ENCODE results near the gene PARP9.
"Not testable (repeated sequence)": the region's sequence is repeated elsewhere in the genome, so short reads cannot be mapped to it uniquely, and the experiment has no call there.

The PARP9 gene

DNA sequence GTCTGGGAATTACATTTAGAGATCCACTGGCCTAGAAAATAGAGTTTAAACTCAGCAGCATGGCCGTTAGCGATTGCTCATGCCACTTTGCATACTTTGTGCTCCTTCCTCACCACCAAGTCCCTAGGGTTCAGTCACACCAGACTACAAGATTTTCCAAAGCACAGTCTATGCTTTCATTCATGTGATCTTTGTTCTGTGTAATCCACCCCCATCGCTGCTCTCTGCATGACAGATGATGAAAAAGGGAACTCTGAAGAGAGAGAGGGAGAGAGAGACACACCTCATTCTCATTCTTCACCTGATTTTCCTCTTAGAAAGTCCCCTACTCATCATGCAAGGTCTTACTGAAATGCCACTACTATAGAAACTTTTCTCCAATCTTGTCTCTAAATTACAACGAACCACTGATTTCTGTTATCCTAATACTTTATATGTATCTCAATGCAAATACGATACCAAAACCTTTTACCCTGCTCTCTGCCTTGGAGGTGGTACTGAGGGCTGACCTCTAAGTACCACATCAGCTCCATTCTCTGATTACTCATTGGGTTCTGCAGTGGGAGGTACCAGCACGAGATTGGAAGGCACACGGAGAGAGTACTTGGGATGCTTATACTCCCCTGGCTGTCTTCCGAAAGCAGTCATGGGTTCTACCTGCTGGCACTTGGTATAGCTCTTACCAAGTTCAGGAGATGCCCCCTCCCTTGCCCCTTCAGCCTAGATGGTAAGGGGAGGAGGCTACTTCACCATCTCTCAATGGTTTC, 12.3 kb upstream of the PARP9 start:
- peak in 1 of 4 experiments; percentile 28 for DNase-seq (ENCODE audit: low read depth in 4 of 4, low spot score in 1 of 4)

DNA sequence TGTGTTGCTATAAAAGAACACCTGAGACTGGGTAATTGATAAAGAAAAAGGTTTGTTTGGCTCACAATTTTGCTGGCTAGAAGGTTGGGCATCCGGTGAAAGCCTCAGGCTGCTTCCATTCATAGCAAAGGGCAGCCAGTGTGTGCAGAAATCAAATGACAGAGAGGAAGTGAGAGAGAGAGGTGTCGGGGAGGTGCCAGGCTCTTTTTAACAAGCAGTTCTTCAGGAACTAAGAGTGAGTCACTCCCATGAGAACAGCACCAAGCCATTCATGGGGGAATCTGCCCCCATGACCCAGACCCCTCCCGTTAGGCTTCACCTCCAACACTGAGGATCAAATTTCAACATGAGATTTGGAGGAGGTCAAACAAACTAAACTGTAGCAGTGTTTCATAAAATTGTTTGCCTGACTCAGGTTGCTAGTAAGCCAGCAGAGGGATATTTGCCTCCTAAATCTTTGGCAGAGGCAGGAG, 8.9 kb upstream of the PARP9 start:
- DNase-seq (ENCODE audit: low read depth in 4 of 4, low spot score in 1 of 4): no peak

DNA sequence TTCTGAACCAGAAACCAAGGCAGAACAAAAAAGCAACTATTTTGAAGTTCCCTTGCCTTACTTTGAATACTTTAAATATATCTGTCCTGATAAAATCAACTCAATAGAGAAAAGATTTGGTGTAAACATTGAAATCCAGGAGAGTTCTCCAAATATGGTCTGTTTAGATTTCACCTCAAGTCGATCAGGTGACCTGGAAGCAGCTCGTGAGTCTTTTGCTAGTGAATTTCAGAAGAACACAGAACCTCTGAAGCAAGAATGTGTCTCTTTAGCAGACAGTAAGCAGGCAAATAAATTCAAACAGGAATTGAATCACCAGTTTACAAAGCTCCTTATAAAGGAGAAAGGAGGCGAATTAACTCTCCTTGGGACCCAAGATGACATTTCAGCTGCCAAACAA, 4.7 kb upstream of the PARP9 start:
- no peak for DNase-seq (ENCODE audit: low read depth in 4 of 4, low spot score in 1 of 4)

DNA sequence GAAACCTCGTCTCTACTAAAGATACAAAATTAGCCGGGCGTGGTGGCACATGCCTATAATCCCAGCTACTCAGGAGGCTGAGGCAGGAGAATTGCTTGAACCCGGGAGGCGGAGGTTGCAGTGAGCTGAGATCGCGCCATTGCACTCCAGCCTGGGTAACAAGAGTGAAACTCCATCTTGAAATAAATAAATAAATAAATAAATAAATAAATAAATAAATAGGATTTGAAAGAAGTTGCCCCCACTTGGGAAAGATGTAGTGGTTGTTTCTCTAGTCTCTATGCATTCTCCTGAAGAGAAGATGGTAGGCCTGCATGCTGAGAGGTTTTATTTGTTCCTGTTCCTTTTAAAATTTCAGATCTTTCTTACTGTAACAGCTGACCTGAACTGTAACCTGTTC, 4.0 kb upstream of the PARP9 start:
- not testable (repeated sequence) for DNase-seq (ENCODE audit: low read depth in 4 of 4, low spot score in 1 of 4)

DNA sequence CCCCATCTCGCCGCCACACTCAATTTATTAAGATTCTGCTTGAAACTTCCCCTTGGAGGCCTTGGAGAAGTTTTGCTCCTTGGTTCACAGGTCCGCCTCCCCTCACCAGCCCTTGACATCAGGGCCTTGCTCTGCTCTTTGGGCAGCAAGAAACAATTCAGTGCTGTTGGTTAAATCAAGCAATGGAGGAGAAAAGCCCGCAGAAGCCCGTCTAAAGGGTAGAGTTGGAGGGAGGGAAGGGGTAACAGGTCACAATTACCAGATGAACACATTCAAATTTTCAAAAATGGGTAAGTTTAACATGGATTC, 429 bp downstream of the PARP9 start:
- no peak for DNase-seq (ENCODE audit: low read depth in 4 of 4, low spot score in 1 of 4)

DNA sequence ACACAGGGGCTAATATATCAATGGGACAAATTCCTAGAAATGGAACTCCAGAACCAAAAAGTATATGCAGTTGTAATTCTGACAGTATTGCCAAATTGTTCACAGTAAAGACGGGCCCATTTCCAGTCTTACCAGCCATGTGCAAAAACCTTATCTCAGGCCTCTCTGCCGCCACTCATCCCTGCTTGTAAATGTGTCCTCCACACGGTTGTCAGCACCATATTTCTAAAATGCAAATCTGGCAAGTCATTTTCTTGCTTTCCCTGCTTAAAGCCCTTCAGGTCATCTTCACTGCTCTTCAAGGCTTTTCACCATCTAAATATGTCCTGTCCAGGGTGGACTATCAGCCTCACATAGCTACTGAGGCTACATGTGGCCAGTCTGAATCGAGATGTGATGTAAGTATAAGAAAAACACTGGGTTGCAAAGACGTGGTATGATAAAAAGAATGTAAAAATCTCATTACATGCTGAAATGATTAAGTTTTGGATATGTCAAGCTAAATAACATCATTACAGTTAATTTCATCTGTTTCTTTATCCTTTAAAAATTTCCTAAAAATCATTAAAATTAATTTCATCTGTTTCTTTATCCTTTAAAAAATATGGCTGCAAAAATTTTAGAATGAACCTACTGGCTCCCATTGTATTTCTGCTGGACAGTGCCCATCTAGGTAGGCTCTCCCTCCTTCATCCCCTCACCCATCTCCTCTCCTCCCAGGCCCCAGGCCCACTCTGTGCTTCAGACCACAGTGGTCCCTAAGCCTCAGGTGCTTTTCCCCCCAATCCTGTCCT, 980 bp downstream of the PARP9 start:
- no peak for DNase-seq (ENCODE audit: low read depth in 4 of 4, low spot score in 1 of 4)

DNA sequence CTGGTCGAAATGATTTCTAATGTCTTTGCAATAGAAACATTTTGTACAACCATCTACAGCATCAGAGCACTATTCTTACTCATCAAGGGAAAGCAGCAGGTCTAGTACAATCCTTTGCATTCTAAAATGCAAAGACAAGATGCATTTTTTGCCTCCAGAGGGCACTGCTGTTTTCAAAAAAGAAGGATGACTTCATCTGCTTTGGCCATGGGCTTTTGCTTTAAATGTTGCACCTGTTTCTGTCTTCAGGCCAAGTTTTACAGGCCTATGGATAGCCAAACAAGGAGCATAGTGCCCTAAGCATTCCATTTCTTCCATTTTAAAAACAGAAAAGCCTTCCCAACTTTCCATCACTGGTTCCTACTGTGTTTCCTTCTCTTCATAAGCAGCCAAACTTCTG, 3.4 kb downstream of the PARP9 start:
- peak in 3 of 4 experiments; percentile 32 to 35 (median 32) for DNase-seq (ENCODE audit: low read depth in 4 of 4, low spot score in 1 of 4)

DNA sequence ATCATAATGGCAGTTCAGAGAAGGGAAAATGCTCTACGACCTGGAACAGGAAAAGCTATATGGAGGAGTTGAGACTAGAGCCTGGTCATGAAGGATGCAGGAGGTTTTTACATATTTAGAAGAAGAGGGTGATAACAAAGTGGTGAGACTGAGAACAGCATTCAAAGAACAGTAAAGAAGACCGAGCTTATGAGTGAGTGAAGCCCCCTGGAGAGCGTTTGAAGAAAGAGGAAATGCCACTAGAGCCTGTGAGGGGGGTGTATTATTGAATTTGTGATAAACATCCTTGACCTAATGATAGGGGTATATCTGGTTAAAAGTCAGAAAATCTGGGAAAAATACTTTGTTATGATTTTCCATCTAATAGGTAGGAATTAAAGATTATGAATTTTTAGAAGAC, 4.2 kb downstream of the PARP9 start:
- no peak for DNase-seq (ENCODE audit: low read depth in 4 of 4, low spot score in 1 of 4)

DNA sequence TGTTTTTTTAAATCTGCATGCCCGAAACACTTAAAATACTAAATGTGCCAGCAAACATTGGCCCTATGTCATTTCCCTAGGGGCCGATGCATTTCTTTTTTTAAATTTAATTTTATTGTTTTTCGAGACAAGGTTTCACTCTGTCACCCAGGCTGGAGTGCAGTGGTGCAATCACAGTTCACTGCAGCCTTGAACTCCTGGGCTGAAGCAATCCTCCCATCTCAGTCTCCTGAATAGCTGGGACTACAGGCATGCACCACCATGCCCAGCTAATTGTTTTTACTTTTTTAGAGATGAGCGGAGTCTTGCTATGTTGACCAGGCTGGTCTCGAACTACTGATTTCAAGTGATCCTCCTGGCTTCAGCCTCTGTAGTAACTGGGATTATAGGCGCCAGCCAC, 5.5 kb downstream of the PARP9 start:
- no peak for DNase-seq (ENCODE audit: low read depth in 4 of 4, low spot score in 1 of 4)

DNA sequence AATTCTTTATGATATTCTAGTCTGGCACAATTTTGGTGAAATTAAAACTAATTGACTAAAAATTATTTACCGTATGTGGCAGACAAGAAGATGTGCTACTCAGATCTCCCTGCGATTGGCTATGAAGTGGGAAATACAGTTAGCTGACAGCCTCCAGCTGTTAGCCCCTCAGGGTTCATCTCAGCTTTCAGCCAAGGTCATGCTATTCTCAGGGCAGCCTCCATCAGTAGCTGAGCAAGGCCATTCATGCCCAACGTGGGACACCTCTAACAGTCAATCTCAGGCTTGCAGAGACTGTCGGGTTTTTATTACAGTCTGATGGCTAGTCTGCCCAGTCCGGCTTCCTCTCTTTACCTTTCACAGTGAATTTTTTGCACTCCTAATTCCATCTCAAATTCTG, 6.7 kb downstream of the PARP9 start:
- no peak for DNase-seq (ENCODE audit: low read depth in 4 of 4, low spot score in 1 of 4)

DNA sequence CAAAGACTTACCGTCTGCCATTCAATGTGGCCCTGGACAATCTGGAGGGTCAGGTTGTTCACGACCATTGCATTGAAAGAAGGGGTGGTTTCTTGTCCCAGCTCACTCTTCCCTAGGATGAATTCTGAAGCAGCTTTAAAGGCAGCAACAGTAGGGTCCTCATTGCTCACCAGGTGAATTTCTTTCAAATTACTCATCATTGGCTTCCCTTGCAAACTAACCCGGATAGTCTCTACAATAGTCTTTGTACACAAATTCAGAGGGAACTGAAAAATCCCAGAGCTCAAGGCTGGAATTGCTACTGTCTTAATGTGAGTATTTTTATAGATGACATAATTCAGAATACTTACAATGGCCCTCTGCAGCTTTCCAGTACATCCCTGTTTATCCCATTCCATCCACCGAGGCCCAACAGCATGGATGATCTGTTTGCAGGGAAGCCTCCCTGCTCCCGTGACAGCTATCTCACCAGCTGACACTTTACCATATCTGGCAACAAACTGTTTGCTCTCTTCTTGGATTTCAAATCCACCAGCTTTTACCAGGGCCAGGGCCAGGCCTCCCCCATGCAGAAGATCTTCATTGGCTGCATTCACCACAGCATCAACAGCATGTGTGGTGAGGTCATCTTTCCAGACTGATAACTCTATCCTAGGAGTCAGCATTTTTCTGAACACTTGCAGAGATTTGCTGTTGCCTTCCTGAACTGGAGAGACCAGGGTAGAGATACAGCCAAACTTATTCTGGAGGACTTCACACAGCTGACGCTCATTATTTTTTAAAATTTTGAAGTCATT, 8.6 kb downstream of the PARP9 start:
- DNase-seq (ENCODE audit: low read depth in 4 of 4, low spot score in 1 of 4): no peak

DNA sequence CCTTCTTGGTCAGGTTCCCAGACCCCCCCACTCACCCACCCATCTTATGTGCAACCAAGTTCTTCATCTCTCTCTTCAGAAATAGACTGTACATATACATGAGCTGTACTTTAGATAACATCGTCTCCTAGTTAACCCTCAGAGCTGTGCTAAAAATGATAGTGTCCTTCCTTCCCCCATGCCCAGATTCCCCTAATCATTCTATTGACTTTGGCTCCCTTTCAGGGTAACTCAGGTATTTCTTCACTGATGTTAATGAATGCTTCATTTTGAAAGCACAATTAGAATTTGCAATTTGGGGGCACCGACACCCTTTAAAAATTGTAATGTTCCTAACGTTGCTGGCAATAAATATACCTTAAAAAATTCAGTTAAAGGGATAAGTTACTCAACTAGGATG, 10.9 kb downstream of the PARP9 start:
- DNase-seq (ENCODE audit: low read depth in 4 of 4, low spot score in 1 of 4): no peak

DNA sequence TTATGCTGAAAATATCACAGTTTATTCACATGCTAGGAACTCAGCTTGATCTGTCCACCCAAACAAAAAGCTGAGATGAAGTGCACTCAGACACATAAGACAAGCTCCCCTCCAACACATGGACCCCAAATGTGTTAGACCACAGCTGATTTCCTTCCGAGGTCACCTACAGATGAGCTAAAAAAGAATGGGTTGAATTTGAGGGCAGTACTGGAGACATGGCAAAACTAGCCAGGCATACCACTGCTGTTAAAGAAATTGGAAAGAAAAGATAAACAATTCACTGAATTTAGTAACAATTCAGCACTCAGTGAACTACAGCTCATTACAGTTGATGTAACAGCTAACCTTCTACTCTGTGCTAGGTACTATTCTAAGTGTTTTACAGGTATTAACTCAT, 15.5 kb downstream of the PARP9 start:
- DNase-seq (ENCODE audit: low read depth in 4 of 4, low spot score in 1 of 4): no peak

DNA sequence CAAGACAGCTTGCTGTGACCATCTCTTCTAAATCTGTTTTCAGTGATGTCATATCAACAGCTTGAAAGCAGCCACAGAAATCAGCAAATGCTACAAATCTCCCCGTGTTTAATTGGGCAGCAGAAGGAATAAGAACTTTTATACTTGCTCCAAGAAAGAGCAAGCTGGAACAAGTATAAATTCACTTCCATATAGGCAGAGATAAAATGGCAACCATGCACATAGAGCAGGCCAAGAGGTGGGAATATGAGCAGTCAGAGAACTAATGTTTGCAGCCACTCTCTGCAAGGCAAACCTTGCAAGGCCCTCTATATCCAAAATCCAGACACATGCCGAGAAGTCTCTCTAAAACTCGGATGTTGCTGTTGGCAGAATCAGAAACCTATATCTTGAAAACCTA, 16.0 kb downstream of the PARP9 start:
- DNase-seq (ENCODE audit: low read depth in 4 of 4, low spot score in 1 of 4): no peak

DNA sequence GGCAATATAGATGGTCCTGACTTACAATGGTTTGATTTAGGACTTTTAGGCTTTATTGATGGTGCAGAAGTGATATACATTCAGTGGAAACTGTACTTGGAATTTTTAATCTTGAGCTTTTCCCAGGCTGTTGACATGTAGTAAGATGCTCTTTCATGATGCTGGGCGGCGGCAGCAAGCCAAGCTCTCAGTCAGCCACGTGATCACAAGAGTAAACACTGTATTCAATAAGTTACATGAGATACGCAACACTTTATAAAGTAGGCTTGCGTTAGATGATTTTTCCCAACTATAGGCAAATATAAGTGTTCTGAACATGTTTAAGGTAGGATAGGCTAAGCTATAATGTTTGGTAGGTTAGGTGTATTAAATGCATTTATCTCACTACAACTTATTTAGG, 17.9 kb downstream of the PARP9 start:
- no peak for DNase-seq (ENCODE audit: low read depth in 4 of 4, low spot score in 1 of 4)

DNA sequence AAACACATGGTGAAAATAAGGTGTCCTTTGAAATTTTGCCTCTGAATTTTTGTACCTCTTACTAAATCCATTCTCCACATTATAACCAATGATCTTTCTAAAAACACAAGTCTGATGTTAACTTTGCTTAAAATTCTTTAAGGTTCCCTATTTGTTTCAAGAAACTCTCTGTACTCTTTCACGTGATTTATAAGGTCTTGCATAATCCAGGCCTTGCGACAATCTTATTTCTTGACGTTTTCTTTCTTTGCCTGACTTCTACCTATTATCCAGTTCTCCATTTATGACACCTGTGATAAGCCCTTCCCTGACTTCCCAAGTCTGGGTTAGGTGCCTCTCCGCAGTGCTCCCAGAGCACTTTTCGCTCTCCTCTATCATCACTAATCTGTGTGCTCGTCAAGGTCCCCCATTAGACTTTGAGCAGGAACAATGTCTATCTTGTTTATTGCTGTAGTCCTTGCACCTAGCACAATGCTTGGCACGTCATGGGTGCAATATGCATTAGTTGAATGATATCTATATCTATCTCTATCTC, 25.1 kb downstream of the PARP9 start:
- DNase-seq (ENCODE audit: low read depth in 4 of 4, low spot score in 1 of 4): no peak

DNA sequence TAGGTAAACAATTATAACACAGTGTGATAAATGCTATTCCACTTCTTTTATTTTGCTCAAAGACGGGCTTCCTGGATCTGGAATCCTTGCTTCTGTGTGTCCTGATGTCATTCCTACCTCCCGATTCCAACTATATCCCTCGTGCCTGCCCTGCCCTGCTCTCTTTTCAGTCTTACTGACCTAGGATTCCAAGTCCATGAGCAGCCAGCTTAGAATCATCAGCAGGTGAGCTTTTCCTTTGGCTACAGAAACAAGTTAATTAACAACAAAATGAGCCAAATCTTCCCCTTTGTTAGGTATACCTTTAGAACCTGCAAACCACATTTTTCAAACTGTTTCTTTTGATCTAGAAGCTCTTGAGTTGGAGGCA, 27.5 kb downstream of the PARP9 start:
- no peak for DNase-seq (ENCODE audit: low read depth in 4 of 4, low spot score in 1 of 4)

DNA sequence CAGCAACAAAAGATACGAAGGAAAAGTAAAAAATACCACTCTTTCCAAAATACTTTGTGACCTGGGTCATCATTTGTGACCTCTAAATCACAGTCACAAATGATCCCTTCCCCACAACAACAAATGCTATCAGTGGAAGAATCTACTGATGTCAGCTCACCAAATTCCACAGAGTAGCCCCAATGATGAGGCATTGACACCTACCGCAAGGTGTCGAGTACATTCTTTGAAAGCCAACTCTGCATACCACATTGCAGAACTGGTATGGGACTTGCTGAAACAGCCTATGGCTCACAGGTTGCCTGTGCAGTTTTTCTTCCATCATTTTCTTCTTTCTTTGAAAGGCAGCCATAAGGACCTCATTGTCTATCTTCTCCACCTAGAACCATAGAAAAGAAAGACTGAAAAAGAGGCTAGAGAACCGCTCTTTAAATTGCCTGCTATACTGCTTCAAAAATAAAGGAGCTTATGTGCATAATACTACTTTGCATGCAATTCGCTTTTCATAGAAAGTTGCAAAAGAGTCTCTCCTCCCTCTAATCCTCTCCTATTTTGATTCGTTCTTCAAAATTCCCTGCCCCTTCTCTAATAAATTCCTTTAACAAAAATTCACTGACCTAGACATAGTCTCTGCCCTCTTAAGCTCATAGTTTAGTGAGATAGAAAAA, 28.0 kb downstream of the PARP9 start:
- DNase-seq (ENCODE audit: low read depth in 4 of 4, low spot score in 1 of 4): no peak

DNA sequence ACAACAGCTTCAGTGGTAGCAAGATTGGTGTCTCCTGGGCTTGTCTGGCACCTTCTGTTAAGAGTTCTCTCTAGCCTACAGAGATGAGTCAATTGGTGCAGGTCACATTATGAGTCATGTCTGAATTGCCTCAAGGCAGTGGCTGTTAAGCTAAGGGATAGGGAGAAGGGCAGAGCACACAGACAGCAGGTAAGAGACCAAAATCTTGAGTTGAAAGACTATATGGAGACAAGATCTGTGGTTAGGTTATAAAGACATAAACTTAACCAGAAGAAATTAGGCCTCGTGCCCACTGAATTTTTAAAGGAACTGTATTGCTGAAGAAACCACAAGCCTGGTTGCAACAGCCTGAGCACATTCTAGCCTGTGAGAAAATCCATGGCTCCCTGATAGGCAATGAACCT, 30.2 kb downstream of the PARP9 start:
- DNase-seq (ENCODE audit: low read depth in 4 of 4, low spot score in 1 of 4): peak in 3 of 4 experiments; percentile 12 to 28 (median 21)

DNA sequence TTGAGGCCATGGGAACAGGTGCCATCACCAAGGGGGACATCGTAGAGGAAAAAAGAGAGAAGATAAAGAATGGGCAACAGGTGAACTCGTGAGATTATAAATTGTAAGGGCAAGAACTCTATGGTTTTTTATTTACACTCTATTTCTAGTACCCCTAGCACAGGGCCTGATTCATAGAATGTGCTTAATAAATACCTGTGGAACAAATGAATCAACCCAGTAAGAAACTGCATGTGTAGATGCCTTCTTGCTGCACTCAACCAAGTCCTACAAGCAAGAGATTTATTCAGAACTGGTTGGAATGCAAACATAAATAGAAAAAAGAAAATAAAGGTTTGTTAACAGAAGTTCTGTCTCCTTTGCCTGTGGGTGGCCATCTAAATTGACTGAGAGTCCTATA, 30.6 kb downstream of the PARP9 start:
- DNase-seq (ENCODE audit: low read depth in 4 of 4, low spot score in 1 of 4): no peak

DNA sequence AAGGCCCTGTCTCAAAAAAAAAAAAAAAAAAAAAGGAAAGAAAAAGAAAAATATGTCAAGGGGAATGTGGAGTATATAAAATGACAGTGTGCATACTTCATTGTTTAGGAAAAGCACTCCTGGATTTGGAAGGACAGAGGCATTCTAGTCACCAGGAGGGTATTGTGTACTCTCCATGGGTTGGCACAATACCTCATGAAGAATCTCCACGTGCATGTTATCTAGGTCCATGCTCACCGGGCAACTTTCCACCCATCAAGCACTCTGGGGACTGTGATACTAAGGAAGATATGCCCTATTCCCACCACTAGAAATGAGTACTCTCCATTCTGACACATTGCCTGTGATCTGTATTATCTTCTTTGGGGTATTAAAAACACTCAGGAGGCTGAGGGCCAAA, 33.9 kb downstream of the PARP9 start:
- DNase-seq (ENCODE audit: low read depth in 4 of 4, low spot score in 1 of 4): no peak
